SK-MEL-5 (cell line): ENCODE results near the gene HIP1. TPM values are rescaled to one million over a fixed set of nuclear protein-coding genes. Genes with fewer than 3 reads are reported as not detected.
"Not testable (repeated sequence)": the region's sequence is repeated elsewhere in the genome, so short reads cannot be mapped to it uniquely, and the experiment has no call there.

Source experiments
- DNase-seq: peaks from one replicate; pipeline ENCODE4 v3.0.0-alpha.2; 2016; ENCODE audit warnings: low read depth, low spot score
- in situ Hi-C: cut with HindIII; loops from 2 replicates; pipeline ENCODE4 v1.10.0; 2016; ENCODE audit warnings: low sequenced_read_pairs, high pct_unique_total_duplicates, low pct_unique_long_range_greater_than_20kb
- total RNA-seq: library from RNA; depleted of rRNA; stranded (reverse); fragments of >200 nt; shearing (Covaris generic); gene quantifications from 2 replicates; pipeline ENCODE4 v1.2.3, GENCODE V29; 2014

The HIP1 gene
- total RNA-seq, 1 experiment from 2014 or later = 44.5 TPM

DNA sequence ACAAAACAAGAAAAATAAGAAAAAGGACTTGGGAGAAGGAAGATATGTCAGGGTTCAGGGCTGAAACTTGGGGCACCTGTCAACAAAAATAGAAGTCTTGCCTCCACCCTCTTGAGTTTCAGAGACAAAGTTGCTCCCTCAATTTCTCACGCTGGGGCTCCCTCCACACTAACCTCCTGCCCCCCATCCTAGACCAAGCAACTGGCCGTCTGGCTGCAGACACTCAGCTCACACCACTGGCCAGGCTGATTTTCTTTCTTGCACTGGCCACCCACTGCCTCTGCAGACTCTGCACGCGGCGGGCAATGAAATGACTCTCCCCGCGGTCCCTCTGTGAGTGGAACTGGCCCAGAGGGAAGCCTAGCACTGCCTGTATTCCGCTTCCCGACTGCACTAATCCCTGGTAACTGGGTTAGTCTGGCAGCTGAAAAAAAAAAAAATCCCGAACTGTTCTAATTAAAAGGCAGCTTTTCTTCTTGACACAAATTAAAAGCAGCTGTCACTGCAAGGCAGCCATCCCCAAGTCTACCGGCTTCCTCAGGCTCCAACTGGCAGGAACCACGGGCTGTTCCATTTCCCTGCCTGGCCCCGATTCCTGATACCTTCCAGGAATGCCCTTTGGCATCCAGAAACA lies 163.1 kb downstream of the HIP1 start:
- in situ Hi-C loops = no loop called here
- no peak for DNase-seq

DNA sequence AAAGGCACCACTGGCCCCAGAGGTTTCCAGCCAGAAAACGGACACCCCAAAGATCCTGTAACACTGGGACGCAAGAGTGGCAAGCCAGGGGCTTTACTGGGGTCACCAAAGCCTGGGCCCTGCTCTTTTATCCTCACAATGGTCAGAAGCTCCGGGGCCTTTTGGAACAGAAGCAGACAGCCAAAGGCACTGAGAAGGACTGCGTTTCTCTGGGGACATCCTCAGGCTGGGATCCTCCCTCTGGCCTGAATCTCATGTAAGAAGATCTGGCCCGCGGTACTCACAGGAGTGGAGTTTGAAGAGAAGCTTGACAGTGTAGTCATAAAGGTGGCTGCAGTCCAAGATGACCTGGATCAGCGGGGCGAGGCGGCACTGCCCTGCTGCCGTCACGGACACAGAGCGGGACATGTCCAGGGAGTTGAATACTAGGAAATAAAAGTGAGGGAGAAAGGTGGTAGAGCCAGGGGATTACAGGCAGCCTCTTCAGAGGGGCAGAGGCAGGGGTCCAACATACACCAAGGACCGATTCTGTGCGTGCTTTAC lies 165.2 kb downstream of the HIP1 start:
- in situ Hi-C loops = no loop called here
- no peak for DNase-seq

- in situ Hi-C loops = no loop called here
- DNase-seq = no peak
Observed at GRCh38 chr7:75572814-75573213, 165.9 kb downstream of the HIP1 start.

DNA sequence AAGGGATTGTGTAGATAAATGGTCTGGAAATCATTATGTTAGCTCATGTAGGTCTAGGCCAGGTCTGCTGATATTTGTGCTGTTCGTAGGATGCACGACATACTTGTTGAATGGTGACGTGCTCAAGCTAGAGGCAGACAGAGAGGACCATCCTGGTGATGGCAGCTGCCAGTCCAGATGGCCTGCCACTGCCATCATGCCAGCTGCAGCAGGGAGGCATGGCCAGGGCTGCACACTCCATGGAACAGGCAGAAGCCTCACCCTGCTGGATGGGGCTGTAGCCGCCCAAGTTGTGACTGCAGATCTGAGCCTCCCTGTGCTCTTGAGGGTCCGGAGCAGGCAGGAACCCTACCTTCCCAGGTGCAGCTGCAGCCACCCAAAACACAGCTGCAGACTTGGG lies 166.3 kb downstream of the HIP1 start:
- DNase-seq = no peak
- in situ Hi-C loops = no loop called here

DNA sequence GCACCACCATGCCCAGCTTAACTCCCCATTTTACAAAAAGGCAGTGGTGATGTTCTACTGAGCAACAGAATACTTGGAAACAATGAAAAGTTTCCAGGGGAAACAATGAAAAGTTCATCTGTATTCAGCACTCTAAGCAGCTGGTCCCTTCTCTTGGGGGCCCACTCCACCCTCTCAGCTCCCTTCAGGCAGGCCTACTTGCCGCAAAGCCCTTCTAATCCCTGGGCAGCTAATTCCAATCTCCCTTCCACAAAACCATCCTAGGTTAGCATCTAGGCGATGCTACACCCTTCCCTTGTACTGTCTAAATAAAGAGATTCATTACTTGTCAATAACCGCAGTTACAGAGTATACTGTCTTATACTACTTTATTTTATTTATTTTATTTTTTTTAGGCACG lies 167.5 kb downstream of the HIP1 start:
- in situ Hi-C loops = no loop called here
- no peak for DNase-seq

DNA sequence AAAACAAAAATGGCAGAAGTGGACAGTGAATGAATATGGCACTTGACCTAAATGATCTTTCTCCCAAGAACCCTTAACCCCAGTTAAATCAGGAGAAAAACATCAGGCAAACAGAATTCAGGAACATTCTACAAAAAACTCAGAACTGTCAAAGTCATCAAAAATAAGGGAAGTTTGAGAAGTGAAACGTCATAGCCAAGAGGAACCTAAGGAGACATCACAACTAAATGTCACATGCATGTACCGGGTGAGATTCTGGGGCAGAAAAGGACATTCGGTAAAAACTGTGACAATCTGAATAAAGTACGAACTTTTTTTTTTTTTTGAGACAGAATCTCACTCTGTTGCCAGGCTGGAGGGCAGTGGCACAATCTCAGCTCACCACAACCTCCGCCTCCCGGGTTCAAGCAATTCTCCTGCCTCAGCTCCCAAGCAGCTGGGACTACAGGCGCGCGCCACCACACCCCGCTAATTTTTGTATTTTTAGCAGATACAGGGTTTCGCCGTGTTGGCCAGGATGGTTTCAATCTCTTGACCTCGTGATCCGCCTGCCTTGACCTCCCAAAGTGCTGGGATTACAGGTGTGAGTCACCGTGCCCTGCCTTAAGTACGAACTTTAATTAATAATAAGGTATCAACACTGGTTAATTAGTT lies 169.0 kb downstream of the HIP1 start:
- in situ Hi-C loops, DNase-seq: not testable (repeated sequence)

- in situ Hi-C loops = no loop called here
- no peak for DNase-seq
Observed at GRCh38 chr7:75567948-75568595, 170.7 kb downstream of the HIP1 start.

GRCh38 chr7:75565132-75565837 lies 173.5 kb downstream of the HIP1 start:
- in situ Hi-C loops = no loop called here
- peak; percentile 100 for DNase-seq

DNA sequence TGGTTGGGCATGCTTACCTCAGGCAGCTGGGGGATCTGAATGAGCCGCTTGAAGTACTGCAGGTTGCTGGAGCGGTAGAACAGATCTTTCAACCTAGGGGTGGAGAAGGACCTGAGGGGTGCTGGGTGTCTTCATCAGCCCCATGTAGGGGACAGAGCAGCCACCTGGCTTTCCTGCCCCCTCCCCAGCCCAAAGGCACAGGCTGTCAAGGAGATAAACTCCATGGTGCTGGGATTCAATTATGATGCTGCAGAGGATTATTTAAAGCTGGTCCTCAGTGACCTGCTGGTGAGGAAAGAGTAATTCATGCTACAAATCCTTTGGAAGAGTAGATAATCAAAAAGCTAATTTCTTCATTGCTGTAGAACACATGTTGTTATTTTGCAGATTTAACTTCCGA lies 175.6 kb downstream of the HIP1 start:
- in situ Hi-C loops = no loop called here
- no peak for DNase-seq

GRCh38 chr7:75559976-75560365 lies 178.8 kb downstream of the HIP1 start:
- in situ Hi-C loops = no loop called here
- DNase-seq = no peak

DNA sequence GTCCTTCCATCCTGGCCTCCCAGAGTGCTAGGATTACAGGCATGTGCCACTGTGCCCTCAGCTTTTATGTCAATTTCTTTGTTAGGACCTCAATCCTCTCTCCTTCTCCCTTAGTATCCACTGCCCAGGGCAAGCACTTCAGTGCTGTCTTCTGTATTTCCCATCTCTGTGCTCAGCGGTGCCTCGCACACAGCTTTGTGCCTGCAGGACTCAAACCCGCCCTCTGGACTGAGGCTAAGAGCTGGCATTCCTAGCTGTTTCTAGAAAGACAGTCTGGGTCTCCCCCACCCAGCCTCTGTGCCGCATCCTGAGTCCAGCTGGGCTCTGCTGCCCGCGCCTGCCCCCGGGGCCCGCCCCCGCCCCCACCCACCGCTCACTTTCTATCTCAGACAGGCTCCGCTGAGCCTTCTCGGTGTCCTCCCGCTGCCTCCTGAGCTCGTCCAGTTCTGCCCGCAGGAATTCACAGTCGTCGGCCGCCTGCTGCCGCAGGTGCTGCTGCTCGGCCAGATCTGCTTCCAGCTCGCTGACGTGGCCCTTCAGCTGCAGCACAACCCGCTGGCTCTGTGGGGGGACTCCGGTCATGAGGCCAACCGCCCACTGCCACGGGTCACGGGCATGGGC lies 179.3 kb downstream of the HIP1 start:
- no peak for DNase-seq
- in situ Hi-C loops = no loop called here

DNA sequence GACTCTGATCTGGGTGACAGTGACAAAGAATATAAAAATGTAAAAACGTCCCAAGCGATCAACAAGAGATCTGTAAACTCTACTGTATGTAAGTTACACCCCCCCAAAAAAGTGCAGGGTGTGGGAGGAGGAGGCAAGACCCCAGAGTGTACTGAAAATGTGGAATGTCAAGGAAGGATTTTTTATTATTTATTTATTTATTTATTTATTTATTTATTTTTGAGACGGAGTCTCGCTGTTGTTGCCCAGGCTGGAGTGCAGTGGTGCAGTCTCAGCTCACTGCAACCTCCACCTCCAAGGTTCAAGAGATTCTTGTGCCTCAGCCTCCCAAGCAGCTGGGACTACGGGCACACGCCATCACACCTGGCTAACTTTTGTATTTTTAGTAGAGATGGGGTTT lies 181.9 kb downstream of the HIP1 start:
- in situ Hi-C loops, DNase-seq: not testable (repeated sequence)

GRCh38 chr7:75555736-75556135 lies 183.0 kb downstream of the HIP1 start:
- DNase-seq = no peak
- in situ Hi-C loops = no loop called here

GRCh38 chr7:75546237-75547015 lies 192.3 kb downstream of the HIP1 start:
- no peak for DNase-seq
- in situ Hi-C loops = no loop called here

GRCh38 chr7:75537731-75538130 lies 201.0 kb downstream of the HIP1 start:
- no peak for DNase-seq
- in situ Hi-C loops = no loop called here

- DNase-seq = no peak
- in situ Hi-C loops = no loop called here
Observed at GRCh38 chr7:75536940-75537538, 201.7 kb downstream of the HIP1 start.

GRCh38 chr7:75536491-75536890 lies 202.2 kb downstream of the HIP1 start:
- in situ Hi-C loops = no loop called here
- no peak for DNase-seq
